Activated B cell treated with CpG ODN at 0.5 μM for 24 hours (primary cell): ENCODE data around the gene FBXO2. TPM values are rescaled to one million over a fixed set of nuclear protein-coding genes. Genes with fewer than 3 reads are reported as not detected.
"Not testable (repeated sequence)": the region's sequence is repeated elsewhere in the genome, so short reads cannot be mapped to it uniquely, and the experiment has no call there.

Experiments used
- ATAC-seq: fragments of 200-7000 bp; cut with Tn5 transposase; one replicate; pipeline ENCODE4 v1.10.0; 2021; ENCODE audit warnings: low read depth, mild to moderate bottlenecking, moderate library complexity
- CTCF ChIA-PET: fragments of 350-600 bp; sonication (Branson Sonifier 250); formaldehyde crosslinking; loops from one replicate; lab custom pipeline; 2021; ENCODE audit warnings: antibody characterized with exemption; lab: Charles Lee
- POLR2A ChIA-PET: fragments of 350-600 bp; sonication (Branson Sonifier 250); formaldehyde crosslinking; loops from one replicate; lab custom pipeline; 2021; ENCODE audit warnings: antibody characterized with exemption; lab: Charles Lee
- DNase-seq: peaks from one replicate; pipeline ENCODE4 v3.0.0; 2022
- H3K27ac Mint-ChIP-seq: one replicate; pipeline ENCODE4 v1.8.0; 2020; ENCODE audit warnings: mixed read lengths
- H3K27me3 Mint-ChIP-seq: one replicate; pipeline ENCODE4 v1.8.0; 2021; ENCODE audit warnings: mixed read lengths
- H3K36me3 Mint-ChIP-seq: one replicate; pipeline ENCODE4 v1.8.0; 2021; ENCODE audit warnings: low read depth, mixed read lengths
- H3K4me1 Mint-ChIP-seq: one replicate; pipeline ENCODE4 v1.8.0; 2021; ENCODE audit warnings: mixed read lengths
- H3K4me3 Mint-ChIP-seq: one replicate; pipeline ENCODE4 v1.8.0; 2020; ENCODE audit warnings: mild to moderate bottlenecking, mixed read lengths
- H3K9me3 Mint-ChIP-seq: one replicate; pipeline ENCODE4 v1.8.0; 2020; ENCODE audit warnings: mixed read lengths
- intact Hi-C: fragments of 100-400 bp; cut with micrococcal nuclease; formaldehyde crosslinking; loops from one replicate; pipeline ENCODE4 v1.15.1; 2024
- total RNA-seq: library from RNA; stranded (reverse); gene quantifications from 2 replicates; pipeline ENCODE4 v1.2.3, GENCODE V29; 2022
- TF ChIP-seq, protein P1 (sequence below): fragments of 200-600 bp; IDR thresholded peaks from one replicate; pipeline ENCODE4 v1.8.0; 2022; ENCODE audit warnings: antibody characterized with exemption, mild to moderate bottlenecking

FBXO2 gene
- total RNA-seq, 1 donor from 2014 or later, result 4.2 TPM

DNA sequence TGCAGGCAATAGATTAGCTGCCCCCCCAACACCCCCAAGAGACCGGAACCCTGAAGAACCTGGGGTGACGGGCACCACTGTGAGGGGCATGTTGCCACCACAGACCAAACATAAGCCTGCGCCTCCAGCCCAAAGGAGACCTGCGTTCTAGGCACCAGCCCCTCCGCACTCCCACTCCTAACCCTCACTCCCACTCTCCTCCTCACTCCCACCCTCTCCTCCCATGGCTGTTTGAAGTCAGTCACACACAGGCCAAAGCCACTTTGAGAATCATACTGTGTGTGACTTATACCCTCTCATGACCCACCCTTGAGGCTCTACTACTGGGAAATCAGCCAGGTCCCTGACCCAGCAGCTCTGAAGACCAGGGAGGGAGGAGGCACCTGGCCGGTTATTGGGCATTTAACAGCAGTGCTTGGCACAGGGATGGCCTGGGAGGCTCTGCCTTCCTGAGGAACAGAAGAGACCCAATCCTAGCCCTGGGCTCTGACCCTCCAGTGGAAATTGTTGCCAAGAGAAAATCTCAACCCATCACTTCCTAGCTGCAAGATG lies 43.5 kb downstream of the FBXO2 start:
- H3K36me3 Mint-ChIP-seq, result no peaks in the 10 kb centered on the region
- no peak overlapping the region for H3K4me3 Mint-ChIP-seq
- H3K9me3 Mint-ChIP-seq, result peaks cover 3% of the 10 kb centered on the region
- ChIA-PET POLR2A (no interaction called here), CTCF (no interaction called here)
- H3K27ac Mint-ChIP-seq, result no peak overlapping the region
- intact Hi-C loops, result no loop called here
- TF ChIP-seq, protein P1, sequence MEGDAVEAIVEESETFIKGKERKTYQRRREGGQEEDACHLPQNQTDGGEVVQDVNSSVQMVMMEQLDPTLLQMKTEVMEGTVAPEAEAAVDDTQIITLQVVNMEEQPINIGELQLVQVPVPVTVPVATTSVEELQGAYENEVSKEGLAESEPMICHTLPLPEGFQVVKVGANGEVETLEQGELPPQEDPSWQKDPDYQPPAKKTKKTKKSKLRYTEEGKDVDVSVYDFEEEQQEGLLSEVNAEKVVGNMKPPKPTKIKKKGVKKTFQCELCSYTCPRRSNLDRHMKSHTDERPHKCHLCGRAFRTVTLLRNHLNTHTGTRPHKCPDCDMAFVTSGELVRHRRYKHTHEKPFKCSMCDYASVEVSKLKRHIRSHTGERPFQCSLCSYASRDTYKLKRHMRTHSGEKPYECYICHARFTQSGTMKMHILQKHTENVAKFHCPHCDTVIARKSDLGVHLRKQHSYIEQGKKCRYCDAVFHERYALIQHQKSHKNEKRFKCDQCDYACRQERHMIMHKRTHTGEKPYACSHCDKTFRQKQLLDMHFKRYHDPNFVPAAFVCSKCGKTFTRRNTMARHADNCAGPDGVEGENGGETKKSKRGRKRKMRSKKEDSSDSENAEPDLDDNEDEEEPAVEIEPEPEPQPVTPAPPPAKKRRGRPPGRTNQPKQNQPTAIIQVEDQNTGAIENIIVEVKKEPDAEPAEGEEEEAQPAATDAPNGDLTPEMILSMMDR, result no peak
- H3K4me1 Mint-ChIP-seq, result no peaks in the 10 kb centered on the region
- H3K27me3 Mint-ChIP-seq, result no peaks in the 10 kb centered on the region
- no peak for DNase-seq
- ATAC-seq, result no peak

DNA sequence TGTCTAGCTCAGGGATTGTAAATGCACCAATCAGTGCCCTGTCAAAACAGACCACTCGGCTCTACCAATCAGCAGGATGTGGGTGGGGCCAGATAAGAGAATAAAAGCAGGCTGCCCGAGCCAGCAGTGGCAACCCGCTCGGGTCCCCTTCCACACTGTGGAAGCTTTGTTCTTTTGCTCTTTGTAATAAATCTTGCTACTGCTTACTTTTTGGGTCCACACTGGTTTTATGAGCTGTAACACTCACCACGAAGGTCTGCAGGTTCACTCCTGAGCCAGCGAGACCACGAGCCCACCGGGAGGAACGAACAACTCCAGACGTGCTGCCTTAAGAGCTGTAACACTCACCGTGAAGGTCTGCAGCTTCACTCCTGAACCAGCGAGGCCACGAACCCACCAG lies 44.9 kb downstream of the FBXO2 start:
- intact Hi-C loops, H3K27me3 Mint-ChIP-seq, H3K9me3 Mint-ChIP-seq, DNase-seq, CTCF ChIA-PET, H3K36me3 Mint-ChIP-seq, POLR2A ChIA-PET, H3K4me1 Mint-ChIP-seq, ATAC-seq, H3K27ac Mint-ChIP-seq, H3K4me3 Mint-ChIP-seq: not testable (repeated sequence)

DNA sequence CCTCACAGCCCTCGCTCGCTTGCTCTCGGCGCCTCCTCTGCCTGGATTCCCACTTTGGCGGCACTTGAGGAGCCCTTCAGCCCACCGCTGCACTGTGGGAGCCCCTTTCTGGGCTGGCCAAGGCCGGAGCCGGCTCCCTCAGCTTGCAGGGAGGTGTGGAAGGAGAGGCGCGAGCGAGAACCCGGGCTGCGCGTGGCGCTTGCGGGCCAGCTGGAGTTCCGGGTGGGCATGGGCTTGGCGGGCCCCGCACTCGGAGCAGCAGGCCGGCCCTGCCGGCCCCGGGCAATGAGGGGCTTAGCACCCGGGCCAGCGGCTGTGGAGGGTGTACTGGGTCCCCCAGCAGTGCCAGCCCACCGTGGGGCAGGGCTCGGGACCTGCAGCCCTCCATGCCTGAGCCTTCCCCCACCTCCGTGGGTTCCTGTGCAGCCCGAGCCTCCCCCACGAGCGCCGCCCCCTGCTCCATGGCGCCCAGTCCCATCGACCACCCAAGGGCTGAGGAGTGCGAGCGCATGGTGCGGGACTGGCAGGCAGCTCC lies 45.6 kb downstream of the FBXO2 start:
- CTCF ChIA-PET, ATAC-seq, H3K36me3 Mint-ChIP-seq, H3K27ac Mint-ChIP-seq, H3K4me3 Mint-ChIP-seq, H3K9me3 Mint-ChIP-seq, POLR2A ChIA-PET, H3K27me3 Mint-ChIP-seq, intact Hi-C loops, DNase-seq, H3K4me1 Mint-ChIP-seq: not testable (repeated sequence)

DNA sequence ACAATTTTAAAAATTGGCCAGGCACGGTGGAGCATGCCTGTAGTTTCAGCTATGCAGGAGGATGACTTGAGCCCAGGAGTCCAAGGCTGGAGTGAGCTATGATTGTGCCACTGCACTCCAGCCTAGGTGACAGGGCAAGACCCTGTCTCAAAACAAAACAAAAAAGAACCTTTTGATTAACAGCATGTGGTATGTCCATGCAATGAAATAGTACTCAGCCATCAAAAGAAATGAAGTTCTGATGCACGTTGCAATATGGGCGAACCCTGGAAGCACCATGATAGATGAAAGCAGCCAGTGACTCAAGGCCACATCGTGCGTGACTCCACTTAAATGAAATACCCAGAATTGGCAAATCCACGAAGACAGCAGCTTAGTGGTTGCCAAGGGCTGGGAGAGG lies 47.5 kb downstream of the FBXO2 start:
- Mint-ChIP-seq H3K4me1 (no peaks in the 10 kb centered on the region), H3K27me3 (peaks cover 4% of the 10 kb centered on the region), H3K36me3 (no peaks in the 10 kb centered on the region), H3K27ac (no peak overlapping the region), H3K4me3 (no peak overlapping the region), H3K9me3 (peaks cover 3% of the 10 kb centered on the region)
- ChIA-PET POLR2A (no interaction called here), CTCF (no interaction called here)
- TF ChIP-seq, protein P1, result no peak
- no peak for ATAC-seq
- no peak for DNase-seq
- intact Hi-C loops, result no loop called here

DNA sequence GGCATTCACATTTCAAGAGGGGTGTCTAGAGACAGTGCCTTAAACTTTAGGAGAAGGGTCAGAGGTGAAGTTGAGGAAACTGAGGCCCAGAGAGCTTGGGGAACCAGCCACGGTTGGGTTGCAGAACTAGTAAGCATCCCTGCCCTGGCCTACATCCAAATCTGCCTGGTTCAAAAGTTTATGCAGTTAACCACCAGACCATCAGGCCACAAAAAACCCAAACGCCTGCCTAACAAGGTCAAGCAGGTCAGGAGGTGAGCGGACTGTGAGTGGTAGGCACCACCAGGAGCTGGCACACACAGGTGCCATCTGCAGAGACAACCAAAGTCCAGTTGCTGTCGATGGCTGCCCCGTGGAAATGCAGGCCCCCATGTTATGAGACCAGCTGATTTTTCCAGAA lies 51.2 kb downstream of the FBXO2 start:
- POLR2A ChIA-PET, result no interaction called here
- peaks cover 13% of the 10 kb centered on the region for H3K27me3 Mint-ChIP-seq
- no peak overlapping the region for H3K27ac Mint-ChIP-seq
- no peaks in the 10 kb centered on the region for H3K36me3 Mint-ChIP-seq
- ATAC-seq (no peak), DNase-seq (no peak)
- CTCF ChIA-PET, result no interaction called here
- H3K4me1 Mint-ChIP-seq, result no peaks in the 10 kb centered on the region
- H3K4me3 Mint-ChIP-seq, result no peak overlapping the region
- TF ChIP-seq, protein P1, result no peak
- intact Hi-C loops, result no loop called here
- peaks cover 3% of the 10 kb centered on the region for H3K9me3 Mint-ChIP-seq

DNA sequence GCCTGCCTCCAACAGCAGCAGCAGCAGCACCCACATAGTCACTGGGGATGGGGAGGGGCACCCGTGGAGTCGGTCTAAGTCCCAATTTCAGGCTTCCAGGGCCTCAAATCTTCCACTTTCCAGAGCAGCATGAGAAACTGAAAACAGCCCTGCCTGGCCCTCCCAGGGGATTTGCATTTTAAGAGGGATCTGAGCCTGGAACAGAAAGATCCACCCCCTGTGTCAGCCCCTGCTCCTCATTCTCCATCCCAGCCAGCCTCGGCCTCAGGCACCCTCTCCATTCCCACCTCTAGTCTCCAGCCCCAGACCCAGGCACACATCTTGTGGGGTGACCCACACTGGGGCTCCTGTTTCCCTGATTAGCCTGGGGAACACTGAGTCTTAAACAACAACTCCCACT lies 51.8 kb downstream of the FBXO2 start:
- Mint-ChIP-seq H3K27ac (no peak overlapping the region), H3K4me1 (no peaks in the 10 kb centered on the region), H3K27me3 (peaks cover 13% of the 10 kb centered on the region), H3K4me3 (no peak overlapping the region), H3K36me3 (no peaks in the 10 kb centered on the region), H3K9me3 (peaks cover 3% of the 10 kb centered on the region)
- POLR2A ChIA-PET, result no interaction called here
- TF ChIP-seq, protein P1, result no peak
- DNase-seq (no peak), ATAC-seq (no peak)
- intact Hi-C loops, result no loop called here
- CTCF ChIA-PET, result no interaction called here
